Epithelial cell of proximal tubule (primary cell): ENCODE measurements around the gene ROR2. TPM values are rescaled to one million over a fixed set of nuclear protein-coding genes. Genes with fewer than 3 reads are reported as not detected.

Experiments used
- DNase-seq: peaks from one replicate; pipeline ENCODE4 v3.0.0-alpha.2; 2011; ENCODE audit warnings: low read depth
- H3K4me3 ChIP-seq: 2 replicates; pipeline ENCODE4 v1.5.1; 2011; ENCODE audit warnings: low read depth, mild to moderate bottlenecking, low read length
- total RNA-seq: library from RNA; depleted of rRNA; stranded (reverse); fragments of >200 nt; gene quantifications from 2 replicates; pipeline ENCODE4 v1.2.3, GENCODE V29; 2015
- TF ChIP-seq, protein P1 (sequence below): conservative IDR thresholded peaks from 2 replicates; pipeline ENCODE4 v1.5.1; 2012; ENCODE audit warnings: low read depth, mild to moderate bottlenecking, low read length

ROR2 gene
- total RNA-seq, 1 donor from 2014 or later: 3.1 TPM

DNA sequence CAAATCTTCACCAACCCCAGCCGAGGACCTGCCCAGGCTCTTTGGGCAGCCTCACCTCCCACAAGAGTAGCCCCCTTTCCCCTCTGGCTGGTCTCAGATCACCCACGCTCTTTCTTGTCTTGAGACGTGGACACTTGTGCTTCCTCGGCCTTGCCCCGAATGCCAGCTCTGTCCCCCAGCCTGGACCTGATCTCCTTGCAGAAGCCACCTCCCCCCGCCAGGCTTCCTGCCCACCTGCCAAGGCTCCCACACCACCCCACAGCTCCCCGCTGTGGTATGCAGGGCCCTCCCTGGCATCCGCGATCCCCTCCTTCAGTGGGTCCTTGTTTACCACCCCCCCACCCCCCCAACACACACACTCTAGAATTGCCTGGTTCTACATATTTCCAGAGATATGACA, 133.7 kb downstream of the ROR2 start:
- DNase-seq: no peak
- TF ChIP-seq, protein P1, sequence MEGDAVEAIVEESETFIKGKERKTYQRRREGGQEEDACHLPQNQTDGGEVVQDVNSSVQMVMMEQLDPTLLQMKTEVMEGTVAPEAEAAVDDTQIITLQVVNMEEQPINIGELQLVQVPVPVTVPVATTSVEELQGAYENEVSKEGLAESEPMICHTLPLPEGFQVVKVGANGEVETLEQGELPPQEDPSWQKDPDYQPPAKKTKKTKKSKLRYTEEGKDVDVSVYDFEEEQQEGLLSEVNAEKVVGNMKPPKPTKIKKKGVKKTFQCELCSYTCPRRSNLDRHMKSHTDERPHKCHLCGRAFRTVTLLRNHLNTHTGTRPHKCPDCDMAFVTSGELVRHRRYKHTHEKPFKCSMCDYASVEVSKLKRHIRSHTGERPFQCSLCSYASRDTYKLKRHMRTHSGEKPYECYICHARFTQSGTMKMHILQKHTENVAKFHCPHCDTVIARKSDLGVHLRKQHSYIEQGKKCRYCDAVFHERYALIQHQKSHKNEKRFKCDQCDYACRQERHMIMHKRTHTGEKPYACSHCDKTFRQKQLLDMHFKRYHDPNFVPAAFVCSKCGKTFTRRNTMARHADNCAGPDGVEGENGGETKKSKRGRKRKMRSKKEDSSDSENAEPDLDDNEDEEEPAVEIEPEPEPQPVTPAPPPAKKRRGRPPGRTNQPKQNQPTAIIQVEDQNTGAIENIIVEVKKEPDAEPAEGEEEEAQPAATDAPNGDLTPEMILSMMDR: no peak
- H3K4me3 ChIP-seq: no peak overlapping the region

DNA sequence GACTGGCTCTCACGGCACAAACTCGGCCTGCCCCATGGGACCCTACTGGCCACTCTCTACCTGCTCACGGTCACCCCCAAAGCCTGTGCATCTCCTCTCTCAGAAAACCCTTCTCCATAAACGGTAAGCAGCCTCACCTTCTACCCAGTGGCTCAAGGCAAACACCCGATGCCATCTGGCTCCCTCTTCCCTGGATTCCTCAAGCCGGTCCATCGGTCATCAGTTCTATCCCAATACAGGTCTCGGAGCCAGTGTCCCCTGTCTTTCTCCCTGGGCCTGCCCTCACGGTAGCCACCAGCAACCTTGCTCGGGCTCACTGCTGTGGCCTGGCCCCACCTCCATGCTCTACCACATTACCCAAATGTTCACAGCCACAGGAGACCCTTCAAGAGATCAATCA, 134.1 kb downstream of the ROR2 start:
- no peak for DNase-seq
- TF ChIP-seq, protein P1: no peak
- no peak overlapping the region for H3K4me3 ChIP-seq

DNA sequence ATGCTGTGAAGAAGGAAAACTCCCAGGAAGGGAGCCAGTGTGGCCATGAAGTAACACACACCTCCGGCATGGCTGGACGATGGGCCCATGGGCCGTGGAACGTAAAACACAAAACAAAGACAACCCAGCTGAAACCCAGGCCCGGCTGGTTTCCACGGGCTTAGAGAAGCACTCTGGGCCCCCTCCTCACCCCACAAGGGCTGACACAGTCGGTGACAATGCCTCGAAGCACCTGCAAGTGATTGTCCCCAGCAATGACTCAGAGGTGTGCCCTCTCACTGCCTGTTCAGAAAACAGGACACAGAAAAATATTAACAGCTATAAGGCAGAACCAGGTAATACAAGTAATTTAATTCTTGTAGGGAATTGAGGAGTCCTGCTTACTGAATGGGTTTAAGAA, 135.3 kb downstream of the ROR2 start:
- no peak for DNase-seq
- H3K4me3 ChIP-seq: no peak overlapping the region
- TF ChIP-seq, protein P1: no peak

DNA sequence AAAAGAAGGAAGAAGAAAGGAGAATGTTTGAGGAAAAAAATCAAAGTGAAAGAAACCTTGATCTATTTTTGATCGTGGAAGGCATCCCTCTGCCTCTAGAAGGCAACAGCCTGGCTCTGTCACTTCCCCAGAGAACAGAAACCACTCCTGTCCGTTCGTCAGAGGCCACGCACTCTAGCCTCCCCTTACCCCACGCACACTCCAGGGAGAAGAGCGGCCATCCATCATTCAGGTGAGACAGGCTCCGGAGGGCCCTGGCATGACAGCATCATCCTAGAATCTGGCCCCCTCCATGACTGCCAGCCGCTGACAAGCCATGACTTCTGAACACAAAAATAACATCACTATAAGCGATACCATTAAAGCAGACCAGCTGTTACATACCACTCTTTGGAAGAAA, 135.8 kb downstream of the ROR2 start:
- TF ChIP-seq, protein P1: no peak
- no peak overlapping the region for H3K4me3 ChIP-seq
- no peak for DNase-seq

DNA sequence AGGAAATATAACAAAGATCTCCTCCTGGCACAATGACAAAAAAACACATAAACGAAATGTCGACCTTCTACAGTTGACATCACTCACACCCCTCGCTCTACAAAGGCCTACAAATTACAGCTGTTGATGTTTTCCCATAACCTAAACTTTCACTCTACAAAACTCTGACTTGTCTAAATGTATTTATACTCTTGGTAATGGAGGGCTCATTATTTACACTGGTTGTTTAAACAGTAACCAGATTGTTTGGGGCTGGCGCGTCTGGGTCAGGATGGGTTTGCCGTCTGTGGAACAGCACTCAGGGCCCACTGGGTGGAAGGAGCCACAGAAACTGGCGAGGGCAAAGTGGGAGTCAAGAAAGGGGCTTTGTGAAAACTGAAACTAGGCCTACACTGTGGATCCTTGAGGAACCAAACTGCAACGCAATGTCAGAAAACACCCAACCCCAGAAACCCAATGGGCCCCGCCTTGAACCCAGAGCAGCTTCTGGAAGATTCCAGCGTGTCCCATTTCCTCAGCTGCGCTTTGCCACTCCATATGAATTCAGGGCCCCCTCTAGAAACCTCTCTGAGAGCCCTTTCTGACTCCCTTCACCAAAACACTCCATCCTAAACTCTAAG, 136.7 kb downstream of the ROR2 start:
- H3K4me3 ChIP-seq: no peak overlapping the region
- TF ChIP-seq, protein P1: no peak
- no peak for DNase-seq

DNA sequence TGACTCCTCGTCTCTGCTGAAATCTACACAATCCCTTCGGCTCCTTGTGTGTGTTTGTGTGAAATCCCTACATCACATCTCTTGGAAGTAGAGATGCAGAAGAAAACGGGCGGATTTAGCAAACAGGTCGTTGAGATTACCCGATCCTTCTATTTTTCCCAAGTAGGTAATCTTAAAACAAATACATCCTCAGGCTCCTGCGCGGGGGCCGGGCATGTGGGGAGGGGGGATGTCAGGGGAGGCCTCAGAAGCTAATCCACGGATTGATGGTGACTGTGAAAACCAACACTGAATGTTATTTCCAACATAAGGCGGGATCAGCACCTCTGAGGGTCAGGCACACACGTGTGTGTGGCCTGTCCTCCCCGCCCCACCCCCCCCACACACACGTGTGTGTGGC, 137.8 kb downstream of the ROR2 start:
- DNase-seq: no peak
- H3K4me3 ChIP-seq: no peak overlapping the region
- TF ChIP-seq, protein P1: no peak

DNA sequence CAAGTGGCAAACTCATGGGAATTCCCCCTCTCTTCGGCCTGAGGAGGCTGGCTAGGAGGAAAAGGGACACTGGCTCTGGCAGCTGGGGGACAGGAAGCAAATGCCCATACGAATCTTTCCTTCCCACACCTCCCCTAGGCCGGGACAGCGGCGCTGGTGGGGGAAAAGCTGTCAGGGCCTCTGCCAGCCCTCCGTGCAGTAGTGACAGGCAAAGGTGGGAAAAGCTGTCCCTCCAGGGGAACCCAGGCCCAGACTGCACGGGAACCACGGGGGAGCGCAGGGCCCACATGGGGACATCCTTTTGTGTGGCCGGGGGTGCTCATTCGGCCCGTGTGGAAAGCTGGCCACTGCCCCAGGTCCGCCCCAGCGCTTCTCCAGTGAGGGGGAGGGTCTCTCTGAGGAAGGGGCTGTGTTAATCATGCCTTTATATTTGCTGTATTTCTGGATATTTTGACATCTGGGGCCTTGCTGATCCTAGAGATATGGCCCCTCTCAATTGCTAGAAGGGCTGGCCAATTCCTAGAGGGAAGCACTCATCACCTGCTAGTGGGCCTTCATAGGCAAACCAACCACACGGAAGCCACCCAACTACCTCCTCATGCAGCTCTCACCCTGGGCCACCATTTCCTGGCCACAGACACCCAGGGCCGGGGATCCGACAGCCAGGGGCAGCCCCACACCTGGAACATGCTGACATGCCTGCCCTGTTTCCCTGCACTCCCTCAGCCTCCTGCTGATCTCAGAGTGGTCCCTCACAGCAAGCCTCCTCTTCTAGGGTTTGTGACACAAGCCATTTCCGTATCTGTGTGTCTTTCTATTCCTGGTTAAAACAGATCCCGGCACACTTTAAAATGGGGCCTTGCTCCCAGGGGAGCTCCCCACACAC, 138.8 kb downstream of the ROR2 start:
- TF ChIP-seq, protein P1: no peak
- no peak overlapping the region for H3K4me3 ChIP-seq

More for the DNA sequence above, 138.8 kb downstream of the ROR2 start:
- DNase-seq: no peak
